Memory B cell (primary cell): ENCODE measurements around the gene CCDC88C.

Experiments
- ATAC-seq: fragments of 150-1000 bp; cut with Tn5 transposase; 2 replicates; pipeline ENCODE4 v1.10.0; 2021; ENCODE audit warnings: low read depth, mild to moderate bottlenecking, moderate library complexity
- DNase-seq, 2 donors: peaks; one replicate each; pipeline ENCODE4 v3.0.0; 2022; ENCODE audit warnings: low spot score in 2 of 2
- H3K27ac Mint-ChIP-seq: one replicate; pipeline ENCODE4 v1.8.0; 2022; ENCODE audit warnings: mild to moderate bottlenecking, moderate library complexity, mixed read lengths
- H3K27me3 Mint-ChIP-seq: one replicate; pipeline ENCODE4 v1.8.0; 2022; ENCODE audit warnings: mixed read lengths
- H3K36me3 Mint-ChIP-seq: one replicate; pipeline ENCODE4 v1.8.0; 2022; ENCODE audit warnings: mild to moderate bottlenecking, mixed read lengths
- H3K4me1 Mint-ChIP-seq: one replicate; pipeline ENCODE4 v1.8.0; 2022; ENCODE audit warnings: mixed read lengths
- H3K4me3 Mint-ChIP-seq: one replicate; pipeline ENCODE4 v1.8.0; 2022; ENCODE audit warnings: mild to moderate bottlenecking, moderate library complexity, mixed read lengths
- H3K9me3 Mint-ChIP-seq: one replicate; pipeline ENCODE4 v1.8.0; 2022; ENCODE audit warnings: mixed read lengths

The CCDC88C gene

DNA sequence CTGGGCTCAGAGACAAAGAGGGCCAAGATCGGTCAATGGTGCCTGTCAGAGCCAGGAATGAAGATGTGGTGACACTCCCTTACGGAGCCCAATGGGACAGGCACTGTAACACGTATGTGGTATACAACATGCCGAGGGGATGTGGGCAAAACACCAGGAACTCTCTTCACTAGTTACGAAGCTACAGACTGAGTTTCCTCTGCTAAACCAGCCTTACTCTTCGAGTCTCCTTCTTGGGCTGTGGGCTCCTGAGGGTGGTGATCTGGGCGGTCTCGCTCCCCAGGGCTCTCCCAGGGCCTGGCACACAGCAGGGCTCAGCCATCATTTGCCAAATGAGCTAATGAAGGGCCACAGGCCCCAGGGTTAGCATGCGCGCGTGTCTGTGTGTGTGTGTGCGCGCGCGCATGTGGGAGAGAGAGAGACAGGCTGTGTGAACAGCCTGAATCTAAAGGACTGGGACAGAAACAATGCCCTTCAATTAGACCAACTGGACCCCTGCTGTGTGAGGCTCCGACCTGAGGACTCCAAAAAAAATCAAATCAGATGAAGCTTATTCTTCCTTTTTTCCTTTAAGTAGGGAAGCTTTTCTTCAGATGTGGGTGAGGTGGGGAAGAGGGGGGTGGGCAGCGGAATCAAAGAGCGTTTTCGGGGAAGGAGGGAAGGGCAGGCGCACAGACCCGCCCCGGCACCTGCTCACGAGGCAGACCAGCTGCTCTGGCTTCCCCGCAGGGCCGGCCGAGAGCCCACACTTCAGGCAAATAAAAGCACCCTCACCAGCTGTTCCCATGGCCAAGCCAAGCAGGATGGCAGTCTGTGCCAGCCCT lies 42.5 kb downstream of the CCDC88C start:
- Mint-ChIP-seq H3K9me3 (no peaks in the 10 kb centered on the region), H3K27me3 (no peaks in the 10 kb centered on the region), H3K36me3 (peaks cover 7% of the 10 kb centered on the region), H3K4me1 (peaks cover 68% of the 10 kb centered on the region), H3K27ac (peak overlapping the region; percentile 92), H3K4me3 (peak overlapping the region; percentile 67)
- DNase-seq: no peak
- no peak for ATAC-seq

DNA sequence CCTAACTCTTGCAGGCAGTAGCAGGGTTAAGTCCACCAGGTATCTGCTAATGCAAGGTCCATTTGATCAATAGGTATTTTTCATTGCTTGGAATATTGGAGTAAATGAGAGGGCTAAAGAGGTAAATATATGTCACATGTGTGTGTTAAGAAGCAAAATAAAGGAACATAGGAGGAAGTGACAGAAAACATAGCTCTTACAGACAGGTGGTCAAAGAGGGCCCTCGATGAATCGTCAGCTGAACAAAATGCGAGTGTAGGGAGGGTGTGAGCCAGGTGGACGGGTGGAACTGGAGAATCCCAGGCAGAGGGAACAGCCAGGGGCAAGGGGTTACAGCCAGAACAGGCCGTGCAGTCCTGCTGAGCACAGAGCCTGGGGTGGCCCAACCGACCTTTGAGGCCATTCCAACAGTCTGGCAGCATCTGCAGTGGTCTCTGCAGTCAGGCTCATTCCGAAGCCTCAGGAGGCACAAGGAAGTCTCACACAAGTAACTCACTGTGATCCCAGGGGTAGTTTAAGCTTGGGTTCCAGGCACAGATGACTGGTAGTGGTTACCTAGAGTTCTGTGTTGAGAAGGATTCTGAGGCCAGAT lies 43.2 kb downstream of the CCDC88C start:
- DNase-seq: no peak
- Mint-ChIP-seq H3K9me3 (no peaks in the 10 kb centered on the region), H3K4me3 (peak overlapping the region; percentile 67), H3K4me1 (peaks cover 70% of the 10 kb centered on the region), H3K36me3 (peaks cover 7% of the 10 kb centered on the region), H3K27me3 (no peaks in the 10 kb centered on the region), H3K27ac (peak overlapping the region; percentile 92)
- peak; percentile 15 for ATAC-seq

DNA sequence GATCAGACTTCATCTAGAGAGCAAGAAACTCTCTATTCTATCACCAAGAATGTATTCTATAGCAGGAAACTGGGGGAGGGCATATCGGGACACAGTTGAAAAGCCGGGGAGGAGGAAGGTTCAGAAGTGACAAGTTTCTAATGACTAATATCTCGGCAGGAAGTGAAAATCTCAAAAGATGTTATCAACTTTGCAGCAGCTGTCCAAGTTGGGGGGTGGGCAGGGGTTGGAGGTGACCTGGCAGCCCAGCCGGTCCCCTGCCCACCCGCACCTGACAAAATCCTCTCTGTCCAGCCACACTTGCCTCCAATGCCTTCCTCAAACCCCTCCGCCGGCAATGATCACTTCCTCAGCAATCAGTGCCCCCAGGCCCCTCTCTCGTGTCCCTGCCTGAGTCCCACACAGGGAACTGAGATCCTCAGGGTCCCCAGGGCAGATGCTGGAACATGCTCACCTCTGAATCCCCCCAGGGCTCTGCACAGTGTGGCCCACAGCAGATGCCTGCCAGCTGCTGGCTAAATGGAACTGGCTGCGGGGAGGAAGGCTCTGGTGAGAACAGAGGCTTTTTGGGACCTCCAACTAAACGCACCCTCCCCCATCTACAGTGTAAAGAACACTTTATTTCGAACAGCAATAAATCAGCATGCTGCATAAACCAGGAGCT lies 43.9 kb downstream of the CCDC88C start:
- H3K4me3 Mint-ChIP-seq: peak overlapping the region; percentile 67
- no peaks in the 10 kb centered on the region for H3K27me3 Mint-ChIP-seq
- H3K9me3 Mint-ChIP-seq: no peaks in the 10 kb centered on the region
- H3K27ac Mint-ChIP-seq: peak overlapping the region; percentile 92
- DNase-seq (no peak), ATAC-seq (peak; percentile 53)
- peaks cover 71% of the 10 kb centered on the region for H3K4me1 Mint-ChIP-seq
- peaks cover 7% of the 10 kb centered on the region for H3K36me3 Mint-ChIP-seq

DNA sequence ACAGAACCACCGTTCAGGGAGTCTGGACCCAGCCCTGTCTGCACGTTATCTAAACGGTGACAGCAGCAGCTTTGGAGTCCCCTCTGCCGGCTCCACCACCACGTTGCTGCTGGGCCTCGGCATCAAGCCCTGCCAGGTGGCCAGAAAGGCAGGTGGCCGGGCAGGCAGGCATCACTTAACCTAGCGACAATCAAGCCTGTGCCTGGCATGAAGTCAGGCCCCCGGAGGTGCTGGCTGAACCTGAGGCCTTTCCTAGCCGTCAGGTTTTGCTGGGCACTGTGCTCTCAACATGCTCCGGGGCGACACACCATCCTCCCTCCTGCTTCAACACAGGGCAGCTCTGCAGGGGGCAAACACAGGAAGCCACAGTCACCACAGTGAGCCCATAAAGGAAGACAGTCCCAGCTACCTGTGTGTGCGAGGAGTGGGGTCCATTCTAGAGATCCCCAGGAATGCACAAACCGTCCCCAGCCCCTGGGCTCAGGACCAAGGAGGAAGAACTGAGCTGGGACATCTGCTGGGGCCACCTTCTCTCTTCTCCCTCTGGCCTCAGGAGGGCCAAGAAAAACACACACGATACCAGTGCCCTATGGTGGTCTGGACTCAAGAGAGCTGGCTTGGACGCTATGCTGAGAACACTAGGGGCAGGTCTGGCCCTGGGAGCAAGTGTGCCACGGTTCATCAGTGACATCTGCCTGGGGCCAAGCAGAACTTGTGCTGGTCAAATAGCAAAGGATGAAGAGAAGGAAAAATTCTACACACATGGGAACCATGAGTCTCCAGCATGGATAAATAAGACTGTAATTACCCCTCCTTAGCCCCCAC lies 44.7 kb downstream of the CCDC88C start:
- Mint-ChIP-seq H3K4me3 (peak overlapping the region; percentile 67), H3K27ac (peak overlapping the region; percentile 92), H3K9me3 (no peaks in the 10 kb centered on the region), H3K36me3 (peaks cover 5% of the 10 kb centered on the region), H3K4me1 (peaks cover 69% of the 10 kb centered on the region), H3K27me3 (no peaks in the 10 kb centered on the region)
- ATAC-seq (peak; percentile 21), DNase-seq (no peak)

DNA sequence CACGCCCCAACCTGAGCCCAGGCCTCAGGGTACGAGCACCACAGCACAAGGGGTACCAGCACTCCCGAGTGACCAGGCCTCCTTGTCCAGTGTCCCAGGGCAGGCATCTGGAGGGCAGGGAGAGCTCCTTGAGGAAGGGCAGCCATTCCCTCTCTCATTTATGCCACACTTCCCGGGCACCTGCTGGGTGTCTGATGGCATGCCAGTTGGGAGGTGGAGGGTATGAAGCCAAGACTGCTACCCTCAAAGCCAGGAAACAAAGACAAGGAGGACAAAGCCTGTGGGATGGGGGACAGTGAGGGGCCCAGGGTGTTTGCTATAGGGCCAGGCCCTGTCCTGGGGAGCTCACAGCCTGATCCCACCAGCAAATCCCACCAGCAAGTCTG lies 45.6 kb downstream of the CCDC88C start:
- Mint-ChIP-seq H3K27me3 (no peaks in the 10 kb centered on the region), H3K4me3 (peak overlapping the region; percentile 68)

DNA sequence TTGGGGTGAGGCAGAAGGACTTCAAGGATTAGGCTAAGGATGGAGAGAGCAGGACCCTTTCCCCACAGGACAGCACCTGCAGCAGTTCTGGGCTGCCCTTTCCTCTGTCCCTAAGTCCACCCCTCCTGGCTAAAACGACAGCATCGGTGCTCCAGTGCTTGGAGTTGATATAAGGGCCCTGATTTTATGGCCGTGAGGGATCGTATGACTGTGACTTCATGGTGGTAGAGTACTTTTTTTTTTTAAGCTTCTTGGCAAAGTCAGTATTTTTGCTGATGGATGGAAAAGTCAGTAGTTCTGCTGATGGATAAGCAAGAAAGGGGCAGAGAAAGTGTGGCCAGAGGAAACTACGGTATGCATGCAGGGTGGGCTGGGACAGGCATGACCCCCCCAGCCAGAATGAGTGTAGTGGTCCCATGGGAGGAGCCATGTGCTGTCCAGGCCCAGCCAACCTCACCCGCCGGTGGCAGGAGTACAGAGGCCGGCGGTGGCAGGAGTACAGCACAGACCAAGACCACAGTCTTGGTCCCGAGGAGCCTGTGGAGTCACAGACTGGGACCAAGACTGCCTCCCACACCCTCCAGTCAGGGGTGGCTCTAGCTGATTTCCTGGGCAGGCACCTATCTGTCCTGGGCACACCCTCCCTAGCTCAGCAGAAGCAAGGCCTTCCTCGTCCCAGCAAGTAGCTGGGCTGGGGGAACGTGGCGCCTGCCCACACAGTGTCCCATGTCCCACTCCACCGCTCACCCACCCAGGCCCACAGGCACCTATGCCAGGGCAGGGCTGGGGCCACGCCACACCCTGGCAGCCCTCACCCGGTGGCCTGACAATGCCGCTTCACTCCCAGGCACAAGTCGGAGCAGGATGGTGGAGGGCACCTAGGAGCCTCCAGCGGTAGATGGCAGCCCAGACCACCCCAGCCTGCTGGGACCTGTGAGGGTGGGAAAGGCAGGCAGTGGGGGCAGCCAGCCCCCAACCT lies 46.3 kb downstream of the CCDC88C start:
- Mint-ChIP-seq H3K27me3 (no peaks in the 10 kb centered on the region), H3K4me1 (peaks cover 72% of the 10 kb centered on the region), H3K27ac (peak overlapping the region; percentile 100), H3K4me3 (peak overlapping the region; percentile 28), H3K9me3 (no peaks in the 10 kb centered on the region), H3K36me3 (peaks cover 3% of the 10 kb centered on the region)
- ATAC-seq: no peak
- no peak for DNase-seq

More for the DNA sequence above, 45.6 kb downstream of the CCDC88C start:
- H3K36me3 Mint-ChIP-seq: peaks cover 3% of the 10 kb centered on the region
- H3K27ac Mint-ChIP-seq: peak overlapping the region; percentile 92
- no peak for DNase-seq
- no peaks in the 10 kb centered on the region for H3K9me3 Mint-ChIP-seq
- no peak for ATAC-seq
- peaks cover 70% of the 10 kb centered on the region for H3K4me1 Mint-ChIP-seq

DNA sequence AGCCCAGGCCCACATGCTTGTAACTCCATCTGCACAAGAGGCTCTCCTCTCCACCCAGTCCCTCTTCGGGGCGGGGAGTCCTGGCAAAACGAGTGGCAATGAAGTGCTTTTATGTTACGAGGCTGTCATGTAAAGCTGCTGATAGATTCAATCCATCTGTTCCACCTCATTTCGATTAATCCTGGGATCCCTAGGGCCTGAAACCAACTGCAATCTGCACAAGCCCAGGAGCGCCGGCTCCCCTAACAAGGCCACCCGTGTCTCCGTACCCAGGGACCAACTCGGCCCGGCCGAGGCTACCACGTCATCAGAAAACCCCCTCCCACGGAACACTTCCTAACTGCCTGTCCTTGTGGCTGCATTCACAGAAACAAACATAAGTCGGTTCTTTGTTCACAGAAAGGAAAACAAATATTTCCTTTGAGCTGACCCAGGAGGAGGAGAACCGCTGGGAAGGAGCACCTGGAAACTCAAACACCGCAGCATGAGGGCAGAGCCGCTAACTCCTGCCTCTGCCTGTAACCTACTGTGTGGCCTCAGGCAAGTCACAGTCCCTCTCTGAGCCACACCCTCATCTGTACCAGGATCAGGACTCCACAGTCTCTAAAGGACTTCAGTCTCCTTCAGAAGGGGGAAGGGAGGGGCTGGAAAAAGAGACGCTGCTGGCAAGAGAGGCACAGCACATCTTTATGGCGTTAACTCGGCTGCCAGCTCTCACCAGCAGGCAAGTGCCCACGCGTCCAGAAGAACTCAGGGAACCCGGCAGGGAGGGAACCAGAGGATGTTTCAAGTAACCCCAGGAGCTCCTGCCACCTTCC lies 47.8 kb downstream of the CCDC88C start:
- Mint-ChIP-seq H3K4me3 (peak overlapping the region; percentile 54), H3K36me3 (peaks cover 3% of the 10 kb centered on the region), H3K4me1 (peaks cover 72% of the 10 kb centered on the region), H3K27me3 (no peaks in the 10 kb centered on the region), H3K27ac (peak overlapping the region; percentile 100), H3K9me3 (no peaks in the 10 kb centered on the region)
- DNase-seq (no peak), ATAC-seq (no peak)

DNA sequence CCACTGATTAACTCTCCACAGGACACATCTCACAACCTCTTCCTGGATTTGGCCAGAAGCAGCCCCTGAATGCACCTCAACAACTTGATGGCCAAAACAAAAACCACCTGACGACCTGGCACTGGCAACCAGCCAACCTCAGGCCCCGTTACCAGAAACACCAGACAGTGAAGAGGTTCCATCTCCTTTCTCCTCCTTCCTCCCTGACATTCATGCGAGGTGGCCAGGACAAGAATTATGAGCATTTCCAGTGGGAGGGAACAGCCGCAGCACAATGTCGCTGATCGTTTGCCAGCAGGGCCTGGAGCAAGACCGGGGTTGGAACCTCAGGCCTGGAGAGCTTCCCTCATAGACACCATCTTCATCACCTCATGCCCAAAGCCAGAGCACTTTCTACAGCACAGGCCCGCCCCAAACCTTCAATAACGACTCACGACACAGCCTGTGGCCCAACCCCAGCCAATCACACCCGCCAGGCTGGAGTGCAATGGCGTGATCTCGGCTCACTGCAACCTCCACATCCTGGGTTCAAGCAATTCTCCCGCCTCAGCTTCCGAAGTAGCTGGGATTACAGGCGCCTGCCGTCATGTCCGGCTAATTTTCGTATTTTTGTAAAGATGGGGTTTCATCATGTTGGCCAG lies 48.7 kb downstream of the CCDC88C start:
- ATAC-seq (no peak), DNase-seq (no peak)
- no peaks in the 10 kb centered on the region for H3K9me3 Mint-ChIP-seq
- H3K4me3 Mint-ChIP-seq: no peak overlapping the region
- no peaks in the 10 kb centered on the region for H3K36me3 Mint-ChIP-seq
- peak overlapping the region; percentile 100 for H3K27ac Mint-ChIP-seq
- H3K27me3 Mint-ChIP-seq: no peaks in the 10 kb centered on the region
- peaks cover 72% of the 10 kb centered on the region for H3K4me1 Mint-ChIP-seq

DNA sequence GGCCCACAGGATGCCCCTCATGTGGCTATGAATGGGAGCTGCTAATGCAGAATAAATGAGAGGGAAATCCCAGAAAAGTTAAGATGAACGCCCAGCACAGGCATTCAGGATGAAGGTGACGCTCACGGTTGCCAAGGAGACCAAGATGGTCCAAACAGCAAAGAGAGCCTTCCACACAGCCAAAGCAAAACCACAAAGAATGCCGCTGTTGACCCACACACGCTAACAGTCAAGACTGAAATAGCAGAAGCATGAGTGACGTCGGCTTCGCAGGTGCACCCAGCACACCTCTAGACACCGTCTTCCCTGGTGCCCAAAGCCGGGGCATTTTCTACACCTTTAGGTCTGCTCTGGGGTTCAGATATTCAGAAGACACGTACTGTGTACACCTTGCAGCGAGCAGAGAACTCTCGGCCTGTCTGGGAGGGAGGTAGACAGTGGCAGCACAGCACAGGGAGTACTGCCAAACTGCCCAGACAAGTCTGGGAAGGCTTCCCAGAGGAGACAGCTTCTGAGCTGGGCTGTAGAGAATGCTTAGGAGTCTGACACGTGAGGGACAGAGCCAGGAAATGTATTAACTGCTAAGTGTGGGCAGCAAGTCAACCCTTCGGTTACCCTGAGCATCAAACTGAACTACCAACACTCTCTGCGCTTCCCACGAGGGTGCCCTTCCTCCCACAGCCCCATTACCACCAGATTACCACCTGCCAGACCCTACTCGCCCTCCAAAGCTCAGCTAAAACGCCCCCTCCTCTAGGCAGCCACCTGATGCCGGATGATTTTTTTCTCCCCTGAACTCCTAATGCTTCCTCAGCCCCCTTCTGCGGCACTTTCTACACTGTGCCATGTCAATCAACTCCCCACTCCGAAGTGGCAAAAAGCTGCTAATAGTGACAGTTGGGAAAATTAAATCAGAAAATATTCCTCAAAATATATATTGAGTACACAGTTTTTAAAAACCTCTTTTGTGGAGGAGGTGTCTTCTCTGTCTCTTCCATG lies 50.1 kb downstream of the CCDC88C start:
- Mint-ChIP-seq H3K27me3 (no peaks in the 10 kb centered on the region), H3K27ac (peak overlapping the region; percentile 100), H3K36me3 (no peaks in the 10 kb centered on the region), H3K4me3 (peak overlapping the region; percentile 63), H3K4me1 (peaks cover 58% of the 10 kb centered on the region), H3K9me3 (no peaks in the 10 kb centered on the region)
- ATAC-seq: peak; percentile 83
- DNase-seq: peak; percentile 76 to 85

DNA sequence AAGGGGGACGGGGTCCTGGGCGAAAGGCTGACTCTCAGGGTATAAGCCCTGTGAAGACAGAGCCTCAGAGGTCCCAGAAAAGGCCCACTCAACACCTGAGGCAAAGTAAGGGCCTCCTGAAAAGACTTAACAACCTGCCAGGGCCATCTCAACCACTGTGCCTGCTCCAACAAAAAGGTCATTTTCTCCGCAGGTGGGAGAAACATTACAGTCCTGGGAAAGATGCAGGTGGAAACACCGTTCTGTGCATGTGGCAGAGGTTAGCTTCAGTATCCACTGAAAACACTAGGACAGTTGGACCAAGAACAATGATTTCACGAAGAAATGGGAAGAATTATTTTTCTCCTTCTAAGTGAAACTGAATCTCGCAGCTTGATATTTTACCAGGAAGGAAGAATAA lies 50.9 kb downstream of the CCDC88C start:
- no peak for ATAC-seq
- DNase-seq: no peak
- Mint-ChIP-seq H3K27ac (peak overlapping the region; percentile 100), H3K27me3 (no peaks in the 10 kb centered on the region), H3K4me1 (peaks cover 56% of the 10 kb centered on the region), H3K9me3 (no peaks in the 10 kb centered on the region), H3K4me3 (peak overlapping the region; percentile 63), H3K36me3 (no peaks in the 10 kb centered on the region)

DNA sequence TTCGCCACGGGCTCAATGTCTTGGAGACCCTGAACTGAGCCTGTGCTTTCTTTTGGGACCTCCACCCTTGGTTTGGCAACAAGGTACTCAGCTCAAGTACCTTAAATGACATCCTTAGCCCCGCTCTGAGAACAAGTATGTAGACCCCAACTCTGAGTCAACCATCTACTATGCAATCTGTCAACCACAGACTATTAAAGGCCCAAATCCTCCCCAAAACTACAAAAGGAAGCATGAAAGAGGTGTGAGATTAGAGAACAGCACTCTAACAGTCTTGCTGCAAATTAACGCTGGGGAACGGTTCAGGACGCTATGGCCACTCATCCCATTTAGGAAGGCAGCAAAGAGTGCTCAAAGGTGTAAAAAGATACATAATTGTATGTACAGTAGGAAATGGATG lies 52.1 kb downstream of the CCDC88C start:
- H3K4me3 Mint-ChIP-seq: no peak overlapping the region
- H3K36me3 Mint-ChIP-seq: no peaks in the 10 kb centered on the region
- H3K27me3 Mint-ChIP-seq: no peaks in the 10 kb centered on the region
- no peaks in the 10 kb centered on the region for H3K9me3 Mint-ChIP-seq
- H3K27ac Mint-ChIP-seq: peak overlapping the region; percentile 100
- H3K4me1 Mint-ChIP-seq: peaks cover 54% of the 10 kb centered on the region
- DNase-seq: no peak
- no peak for ATAC-seq
